Left forelimb (tissue), 1 donor: Measurements from ENCODE around the gene C2.
"Not testable (repeated sequence)": the region's sequence is repeated elsewhere in the genome, so short reads cannot be mapped to it uniquely, and the experiment has no call there.

ENCODE experiments used
- DNase-seq: peaks from one replicate; pipeline ENCODE4 v3.0.0-alpha.2; 2018; ENCODE audit warnings: low spot score

C2 gene

GRCh38 chr6:31958741-31959739 is 31.5 kb downstream of the C2 start, which contains the start of the genes NELFE and SKIC2:
Gene NELFE (minus strand): TSS chr6:31958971. CDS start chr6:31958446, 525 bp downstream.
Gene SKIC2 (plus strand): TSS chr6:31959175. CDS start chr6:31959193, 18 bp downstream.
- DNase-seq: peak; percentile 99

GRCh38 chr6:31961616-31962015 is 34.1 kb downstream of the C2 start:
- no peak for DNase-seq

GRCh38 chr6:31963921-31964320 is 36.4 kb downstream of the C2 start:
- no peak for DNase-seq

GRCh38 chr6:31965700-31966099 is 38.2 kb downstream of the C2 start:
- DNase-seq: no peak

- no peak for DNase-seq
These were observed 39.0 kb downstream of the C2 start for GRCh38 chr6:31966506-31966905.

- DNase-seq: no peak
These were observed 39.7 kb downstream of the C2 start for GRCh38 chr6:31966997-31967925.

GRCh38 chr6:31967926-31968320 is 40.4 kb downstream of the C2 start:
- no peak for DNase-seq

- DNase-seq: no peak
These were observed 40.8 kb downstream of the C2 start for GRCh38 chr6:31968326-31968725.

- no peak for DNase-seq
These were observed 41.5 kb downstream of the C2 start for GRCh38 chr6:31968791-31969711.

GRCh38 chr6:31969712-31970603 is 42.4 kb downstream of the C2 start:
- no peak for DNase-seq

- no peak for DNase-seq
These were observed 43.2 kb downstream of the C2 start for GRCh38 chr6:31970604-31971271.

- no peak for DNase-seq
These were observed 43.9 kb downstream of the C2 start for GRCh38 chr6:31971279-31971992.

GRCh38 chr6:31971993-31972708 is 44.6 kb downstream of the C2 start, which contains the start of gene DXO:
Gene DXO (minus strand): TSS chr6:31972138. CDS start chr6:31971675, 463 bp downstream.
- DNase-seq: peak; percentile 97

GRCh38 chr6:31972709-31973350 is 45.3 kb downstream of the C2 start:
- DNase-seq: no peak

GRCh38 chr6:31976065-31976464 is 48.5 kb downstream of the C2 start:
- DNase-seq: not testable (repeated sequence)

GRCh38 chr6:31977816-31978431 is 50.4 kb downstream of the C2 start:
- no peak for DNase-seq

GRCh38 chr6:31978831-31979230 is 51.3 kb downstream of the C2 start:
- DNase-seq: no peak
